ENCODE results near the gene TP53RK.

GRCh38 chr20:46651091-46651962 lies 37.9 kb downstream of the TP53RK start, which contains the start of gene SLC13A3:
- no peak for TF ChIP-seq CTCF (IDR thresholded peaks at IDR 0.05)
- no peak for TF ChIP-seq POLR2A (IDR thresholded peaks at IDR 0.05)

Data from testis (tissue), 2 donors.